HG02642 (cell line): ENCODE data around the gene IPO4.
"Not testable (repeated sequence)": the region's sequence is repeated elsewhere in the genome, so short reads cannot be mapped to it uniquely, and the experiment has no call there.

Experiments
- ATAC-seq: cut with Tn5 transposase; IDR thresholded peaks from one replicate; pipeline ENCODE4 v1.9.1; 2021; ENCODE audit warnings: mild to moderate bottlenecking; ENCODE audit not compliant: unreplicated experiment, poor library complexity

Gene IPO4

DNA sequence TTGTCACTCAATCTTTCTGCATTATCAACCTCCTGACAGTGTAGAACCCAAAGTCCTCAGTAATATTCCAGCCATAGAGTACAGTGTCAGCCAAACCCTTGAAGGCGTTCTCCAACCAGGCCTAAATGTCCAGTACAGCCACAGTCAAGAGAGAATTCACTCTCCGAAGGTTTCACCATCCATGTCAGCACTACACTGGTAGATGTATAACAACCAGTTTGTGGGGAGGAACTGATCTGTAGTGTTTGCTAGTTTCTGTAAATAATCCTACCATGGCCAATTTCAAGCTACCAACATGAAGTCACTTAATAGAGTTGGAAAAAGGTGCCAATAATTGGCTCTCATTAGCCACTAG is 27.7 kb upstream of the IPO4 start:
- no peak for ATAC-seq

DNA sequence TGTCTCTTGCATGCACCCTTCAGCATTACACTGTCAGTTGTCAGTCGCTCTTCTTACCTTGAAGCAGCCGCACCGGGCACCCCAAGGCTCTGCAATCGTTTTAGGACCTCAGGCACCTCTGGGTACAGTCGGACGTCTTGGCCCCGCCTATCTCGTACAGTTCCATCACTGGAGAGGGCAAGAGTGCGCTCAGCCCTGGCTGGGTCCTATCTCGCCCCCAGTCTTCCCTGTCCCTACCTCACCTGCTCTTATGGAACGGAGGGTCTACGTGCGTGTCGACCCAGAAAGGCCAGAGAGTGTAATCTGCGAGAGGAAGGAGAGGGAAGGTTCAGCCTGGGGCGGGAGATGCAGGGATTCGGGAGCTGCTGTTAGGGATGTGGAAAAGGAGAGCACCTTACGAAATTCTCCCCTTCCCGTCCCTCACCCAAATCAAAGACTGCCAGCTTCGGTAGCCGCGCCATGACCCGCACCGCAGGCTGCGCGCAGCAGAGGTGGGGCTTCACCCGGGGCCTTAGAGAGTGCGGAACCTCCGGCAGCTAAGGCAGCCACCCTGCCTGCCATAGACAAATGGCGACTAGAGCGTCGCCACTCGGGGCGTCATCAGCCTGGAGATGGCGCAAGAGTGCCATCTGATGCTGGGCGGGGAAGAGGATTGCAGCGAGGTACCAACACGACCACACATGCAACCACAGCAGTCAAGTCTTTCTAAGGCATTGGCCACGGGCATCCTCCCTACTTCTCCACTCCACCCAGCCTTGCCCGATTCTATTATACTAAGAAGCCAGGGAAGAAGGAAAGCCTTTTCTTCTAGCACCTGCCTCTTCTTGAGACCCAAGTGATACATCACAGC is 27.1 kb upstream of the IPO4 start, which contains the start of gene MDP1:
Gene MDP1 (minus strand): TSS at position 572 of the 850 bp plus-strand sequence. CDS start 111 bp downstream, at position 461.
- ATAC-seq, result peak; percentile 65

- ATAC-seq, result no peak
Observed at GRCh38 chr14:24213866-24214662, 25.4 kb upstream of the IPO4 start.

- peak; percentile 81 for ATAC-seq
Observed at GRCh38 chr14:24212924-24213865, 24.6 kb upstream of the IPO4 start, which contains the start of gene CHMP4A. Gene CHMP4A, minus strand, starts transcription at chr14:24213488. Its CDS starts 49 bp downstream, at chr14:24213439.

DNA sequence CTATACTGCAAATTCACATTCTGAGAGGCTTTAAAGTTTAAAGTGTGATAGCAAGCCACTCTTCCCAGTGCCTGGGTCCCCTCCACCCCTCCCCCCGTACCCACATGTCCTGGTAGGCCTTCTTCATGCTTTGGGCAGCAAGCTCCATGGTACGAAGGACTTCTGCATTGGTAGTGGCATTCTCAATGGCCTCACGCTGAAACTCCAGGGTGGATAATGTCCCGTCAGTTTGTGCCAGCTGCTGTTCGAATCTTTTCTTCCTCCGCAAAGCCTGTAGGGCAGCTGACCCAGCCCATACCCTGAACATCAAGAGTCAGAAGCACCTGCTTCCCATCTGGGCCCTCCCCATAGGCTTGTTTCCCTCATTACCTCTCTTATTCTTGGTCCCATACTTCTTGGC is 22.7 kb upstream of the IPO4 start:
- ATAC-seq, result no peak

DNA sequence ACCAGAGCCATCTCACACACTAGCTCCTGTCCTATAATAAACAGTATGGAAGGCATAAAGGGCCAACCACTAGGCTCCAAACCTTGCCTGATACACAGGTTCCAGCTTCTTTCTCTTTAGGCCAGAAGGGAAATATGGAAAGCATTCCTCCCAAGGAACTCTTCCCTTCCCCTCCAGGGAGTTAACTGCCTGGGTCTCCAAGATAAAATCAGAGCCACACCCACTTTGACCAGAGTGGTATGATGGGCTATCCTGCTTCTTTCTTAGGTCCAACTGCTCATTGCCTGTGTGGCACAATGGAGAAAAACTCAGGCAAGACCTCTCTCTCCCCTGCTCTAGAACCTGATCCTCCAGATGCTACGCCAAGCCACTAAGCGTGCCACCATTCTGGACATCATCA is 19.0 kb upstream of the IPO4 start:
- no peak for ATAC-seq

- ATAC-seq, result no peak
Observed at GRCh38 chr14:24207104-24207551, 18.5 kb upstream of the IPO4 start.

DNA sequence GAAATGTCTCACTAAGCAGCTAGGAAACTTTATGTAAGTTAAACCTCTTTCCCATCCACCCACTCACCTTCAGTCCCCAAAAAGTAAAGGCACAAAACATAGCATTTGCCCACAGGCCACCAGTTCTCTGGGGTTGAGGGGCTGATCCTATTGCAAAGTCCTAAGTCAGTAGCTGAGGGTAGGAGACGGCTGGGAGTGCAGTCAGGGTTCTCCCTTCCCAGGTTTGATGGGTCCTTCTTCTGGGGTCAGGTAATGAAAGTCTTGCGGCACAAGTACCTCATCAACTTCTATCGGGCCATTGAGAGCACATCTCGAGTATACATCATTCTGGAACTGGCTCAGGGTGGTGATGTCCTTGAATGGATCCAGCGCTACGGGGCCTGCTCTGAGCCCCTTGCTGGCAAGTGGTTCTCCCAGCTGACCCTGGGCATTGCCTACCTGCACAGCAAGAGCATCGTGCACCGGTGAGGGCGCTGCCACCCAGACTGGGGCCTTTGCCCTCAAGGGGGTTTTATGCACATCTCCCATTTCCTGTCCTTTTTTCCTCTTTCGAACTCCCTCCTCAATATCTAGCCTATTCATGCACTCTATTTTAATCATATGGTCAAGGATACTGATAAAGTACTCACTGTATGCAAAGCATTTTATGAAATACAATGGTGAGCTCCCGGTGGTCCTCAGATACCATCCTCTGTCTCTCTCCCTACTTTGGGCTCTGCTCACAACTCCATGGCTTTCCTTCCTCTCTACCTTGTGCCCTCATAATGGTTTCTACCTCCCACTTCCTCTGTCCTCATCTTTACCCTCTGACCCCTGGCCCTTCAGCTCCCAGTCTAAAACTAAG is 17.9 kb upstream of the IPO4 start:
- no peak for ATAC-seq

DNA sequence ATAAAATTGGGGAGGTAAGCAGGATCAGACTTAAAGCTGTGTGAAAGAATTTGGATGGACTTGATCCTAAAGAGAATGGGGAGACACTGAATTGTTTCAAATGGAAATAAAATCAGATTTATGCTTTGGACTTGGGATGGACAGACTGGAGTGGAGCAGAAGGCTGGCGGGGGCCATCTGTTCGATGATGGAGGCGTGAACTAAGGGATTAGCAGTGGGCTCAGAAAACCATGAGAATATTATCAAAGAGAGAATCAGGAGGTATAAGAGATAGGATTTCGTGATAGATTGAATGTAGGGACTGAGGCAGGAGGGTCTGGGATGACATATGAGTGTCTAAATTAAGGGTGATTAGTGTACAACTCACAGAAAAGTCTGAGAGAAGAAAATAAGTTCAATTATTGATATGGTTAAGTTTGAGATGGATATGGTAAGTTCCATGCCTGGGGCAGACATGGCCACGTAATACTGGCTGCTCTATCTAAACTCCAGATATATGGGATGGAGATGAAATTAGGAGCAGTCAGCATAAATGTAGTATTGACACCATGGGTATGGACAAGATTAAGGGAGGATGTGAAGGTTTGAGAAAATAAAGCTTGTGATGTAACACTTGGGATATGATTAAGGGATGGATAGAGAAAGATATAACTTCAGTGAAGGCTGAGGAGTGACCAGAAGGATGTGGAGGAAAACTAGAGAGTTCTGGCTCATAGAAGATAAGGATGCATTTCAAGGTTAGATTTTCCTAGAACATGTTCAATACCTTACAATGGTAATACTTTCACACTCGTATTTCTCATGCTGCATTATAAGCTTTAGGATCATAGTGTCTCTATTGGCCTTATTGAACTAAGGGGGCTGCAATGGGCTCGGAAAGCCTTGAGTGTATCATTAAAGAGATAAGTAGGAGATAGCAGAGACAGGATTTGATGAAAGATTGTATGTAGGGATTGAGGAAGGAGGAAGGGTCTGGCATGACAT is 15.8 kb upstream of the IPO4 start:
- no peak for ATAC-seq

- ATAC-seq, result not testable (repeated sequence)
Observed at GRCh38 chr14:24203249-24203886, 14.8 kb upstream of the IPO4 start.

GRCh38 chr14:24202538-24202937 is 13.9 kb upstream of the IPO4 start:
- ATAC-seq, result not testable (repeated sequence)

GRCh38 chr14:24198814-24199524 is 10.4 kb upstream of the IPO4 start:
- no peak for ATAC-seq

- no peak for ATAC-seq
Observed at GRCh38 chr14:24197056-24197450, 8.4 kb upstream of the IPO4 start.

- ATAC-seq, result peak; percentile 28
Observed at GRCh38 chr14:24196071-24197055, 7.7 kb upstream of the IPO4 start.

GRCh38 chr14:24195186-24196070 is 6.8 kb upstream of the IPO4 start, which contains the start of gene TM9SF1:
Gene TM9SF1, minus strand, starts transcription at chr14:24195441. Its CDS starts 422 bp downstream, at chr14:24195019.
- peak; percentile 83 for ATAC-seq
